NCI-H128 (cell line): ENCODE data around the gene USP13.
"Not testable (repeated sequence)": the region's sequence is repeated elsewhere in the genome, so short reads cannot be mapped to it uniquely, and the experiment has no call there.

Source experiments
- DNase-seq: peaks from one replicate; lab custom pipeline; 2025; ENCODE audit not compliant: unreplicated experiment; lab: John Stamatoyannopoulos, UW

The USP13 gene

GRCh38 chr3:179652447-179653095 is at the start of gene USP13:
USP13 (plus strand) TSS chr3:179653040; CDS start chr3:179653226, 186 bp downstream.
- peak; percentile 34 for DNase-seq

- DNase-seq: no peak
Measured at GRCh38 chr3:179603321-179603720, 49.5 kb upstream of the USP13 start.

GRCh38 chr3:179603831-179604230 is 49.0 kb upstream of the USP13 start:
- no peak for DNase-seq

- peak; percentile 92 for DNase-seq
Measured at GRCh38 chr3:179604321-179605078, 48.3 kb upstream of the USP13 start, which contains the start of the genes MRPL47 and NDUFB5. MRPL47 (minus strand) TSS chr3:179604638; CDS start chr3:179604624, 14 bp downstream. NDUFB5 (plus strand) TSS chr3:179604794; CDS start chr3:179604816, 22 bp downstream.

- no peak for DNase-seq
Measured at GRCh38 chr3:179606534-179607085, 46.2 kb upstream of the USP13 start.

GRCh38 chr3:179608931-179609720 is 43.7 kb upstream of the USP13 start:
- DNase-seq: no peak

- no peak for DNase-seq
Measured at GRCh38 chr3:179610066-179610465, 42.8 kb upstream of the USP13 start.

- no peak for DNase-seq
Measured at GRCh38 chr3:179613807-179614206, 39.0 kb upstream of the USP13 start.

GRCh38 chr3:179615458-179616173 is 37.2 kb upstream of the USP13 start:
- no peak for DNase-seq

- DNase-seq: no peak
Measured at GRCh38 chr3:179622023-179622422, 30.8 kb upstream of the USP13 start.

- DNase-seq: no peak
Measured at GRCh38 chr3:179624451-179624850, 28.4 kb upstream of the USP13 start.

GRCh38 chr3:179630753-179631451 is 21.9 kb upstream of the USP13 start:
- DNase-seq: no peak

GRCh38 chr3:179640469-179640868 is 12.4 kb upstream of the USP13 start:
- DNase-seq: no peak

GRCh38 chr3:179642871-179643270 is 10.0 kb upstream of the USP13 start:
- no peak for DNase-seq

GRCh38 chr3:179643837-179644236 is 9.0 kb upstream of the USP13 start:
- DNase-seq: not testable (repeated sequence)

- no peak for DNase-seq
Measured at GRCh38 chr3:179646177-179646576, 6.7 kb upstream of the USP13 start.

GRCh38 chr3:179651687-179652446 is 973 bp upstream of the USP13 start:
- no peak for DNase-seq

- DNase-seq: peak; percentile 34
Measured at GRCh38 chr3:179653096-179653797, 407 bp downstream of the USP13 start.

- DNase-seq: no peak
Measured at GRCh38 chr3:179655236-179655635, 2.4 kb downstream of the USP13 start.
